ENCODE results near the gene PRM3.

PRM3 gene

DNA sequence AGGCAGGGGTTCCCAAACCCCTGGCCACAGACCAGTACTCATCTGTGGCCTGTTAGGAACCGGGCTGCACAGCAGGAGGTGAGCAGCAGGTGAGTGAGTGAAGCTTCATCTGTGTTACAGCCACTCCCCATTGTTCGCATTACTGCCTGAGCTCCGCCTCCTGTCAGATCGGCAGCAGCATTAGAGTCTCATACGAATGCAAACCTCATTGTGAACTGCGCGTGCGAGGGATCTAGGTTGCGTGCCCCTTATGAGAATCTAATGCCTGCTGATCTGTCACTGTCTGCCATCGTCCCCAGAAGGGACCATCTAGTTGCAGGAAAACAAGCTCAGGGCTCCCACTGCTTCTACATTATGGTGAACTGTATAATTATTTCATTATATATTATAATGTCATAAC lies 46.7 kb upstream of the PRM3 start:
- Histone ChIP-seq H3K36me3 (ENCODE audit: insufficient read depth, low read length) (no peaks in the 10 kb centered on the region), H3K9ac (ENCODE audit: low read length) (no peak overlapping the region), H3K9me2 (ENCODE audit: low read depth, low read length) (no peaks in the 10 kb centered on the region), H3F3A (ENCODE audit: insufficient read depth, low read length) (no peaks in the 10 kb centered on the region), H3K27me3 (ENCODE audit: insufficient read depth, low read length) (no peaks in the 10 kb centered on the region), H2AFZ (ENCODE audit: low read length) (no peak overlapping the region), H3K27ac (ENCODE audit: low read depth, low read length, poor library complexity, severe bottlenecking) (no peak overlapping the region), H3K4me1 (ENCODE audit: insufficient read depth, low read length, severe bottlenecking) (peaks cover 14% of the 10 kb centered on the region), H4K20me1 (ENCODE audit: insufficient read depth, low read length) (no peaks in the 10 kb centered on the region), H3K9me3 (ENCODE audit: low read length) (no peaks in the 10 kb centered on the region), H3K79me2 (ENCODE audit: insufficient read depth, low read length) (no peaks in the 10 kb centered on the region), H3K4me2 (ENCODE audit: low read length) (no peak overlapping the region), H3K4me3 (ENCODE audit: low read depth, low read length, poor library complexity, severe bottlenecking) (no peak overlapping the region)
- TF ChIP-seq, protein P1, sequence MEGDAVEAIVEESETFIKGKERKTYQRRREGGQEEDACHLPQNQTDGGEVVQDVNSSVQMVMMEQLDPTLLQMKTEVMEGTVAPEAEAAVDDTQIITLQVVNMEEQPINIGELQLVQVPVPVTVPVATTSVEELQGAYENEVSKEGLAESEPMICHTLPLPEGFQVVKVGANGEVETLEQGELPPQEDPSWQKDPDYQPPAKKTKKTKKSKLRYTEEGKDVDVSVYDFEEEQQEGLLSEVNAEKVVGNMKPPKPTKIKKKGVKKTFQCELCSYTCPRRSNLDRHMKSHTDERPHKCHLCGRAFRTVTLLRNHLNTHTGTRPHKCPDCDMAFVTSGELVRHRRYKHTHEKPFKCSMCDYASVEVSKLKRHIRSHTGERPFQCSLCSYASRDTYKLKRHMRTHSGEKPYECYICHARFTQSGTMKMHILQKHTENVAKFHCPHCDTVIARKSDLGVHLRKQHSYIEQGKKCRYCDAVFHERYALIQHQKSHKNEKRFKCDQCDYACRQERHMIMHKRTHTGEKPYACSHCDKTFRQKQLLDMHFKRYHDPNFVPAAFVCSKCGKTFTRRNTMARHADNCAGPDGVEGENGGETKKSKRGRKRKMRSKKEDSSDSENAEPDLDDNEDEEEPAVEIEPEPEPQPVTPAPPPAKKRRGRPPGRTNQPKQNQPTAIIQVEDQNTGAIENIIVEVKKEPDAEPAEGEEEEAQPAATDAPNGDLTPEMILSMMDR (IDR thresholded peaks at IDR 0.05; ENCODE audit: low read length), result no peak
- no peak for TF ChIP-seq EZH2 (IDR thresholded peaks at IDR 0.05; ENCODE audit: borderline replicate concordance, low read length)

DNA sequence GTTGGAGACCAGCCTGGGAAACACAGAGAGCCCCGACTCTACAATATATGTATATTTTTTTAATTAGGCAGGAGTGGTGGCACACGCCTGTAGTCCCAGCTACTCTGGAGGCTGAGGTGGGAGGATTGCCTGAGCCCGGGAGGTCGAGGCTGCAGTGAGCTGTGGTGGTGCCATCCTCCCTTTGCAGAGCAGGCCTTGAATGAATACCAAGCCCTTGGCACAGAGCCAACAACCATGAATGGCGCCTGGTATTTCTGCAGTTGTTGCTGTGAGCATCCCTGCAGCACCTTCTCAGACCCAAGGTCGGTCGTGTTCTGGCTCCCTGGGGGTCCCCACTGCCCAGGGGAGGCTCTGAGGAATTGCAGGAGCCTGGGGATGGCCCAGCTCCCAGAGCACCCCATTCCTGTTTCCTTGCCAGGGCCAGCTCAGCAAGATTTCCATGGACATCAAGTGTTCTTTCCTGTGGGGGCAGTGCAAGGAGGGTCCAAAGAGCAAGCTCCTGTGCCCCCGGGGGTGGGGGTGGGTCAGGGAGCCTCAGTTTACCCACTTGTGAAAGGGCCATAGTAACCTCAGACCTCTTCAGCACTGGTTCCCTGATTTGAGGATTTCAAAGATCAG lies 46.2 kb upstream of the PRM3 start:
- Histone ChIP-seq H4K20me1 (ENCODE audit: insufficient read depth, low read length) (no peaks in the 10 kb centered on the region), H3K27ac (ENCODE audit: low read depth, low read length, poor library complexity, severe bottlenecking) (no peak overlapping the region), H3K9me2 (ENCODE audit: low read depth, low read length) (no peaks in the 10 kb centered on the region), H3K4me1 (ENCODE audit: insufficient read depth, low read length, severe bottlenecking) (peaks cover 14% of the 10 kb centered on the region), H3K9ac (ENCODE audit: low read length) (no peak overlapping the region), H2AFZ (ENCODE audit: low read length) (no peak overlapping the region), H3F3A (ENCODE audit: insufficient read depth, low read length) (no peaks in the 10 kb centered on the region), H3K9me3 (ENCODE audit: low read length) (no peaks in the 10 kb centered on the region), H3K36me3 (ENCODE audit: insufficient read depth, low read length) (no peaks in the 10 kb centered on the region), H3K79me2 (ENCODE audit: insufficient read depth, low read length) (no peaks in the 10 kb centered on the region), H3K4me3 (ENCODE audit: low read depth, low read length, poor library complexity, severe bottlenecking) (no peak overlapping the region), H3K27me3 (ENCODE audit: insufficient read depth, low read length) (no peaks in the 10 kb centered on the region), H3K4me2 (ENCODE audit: low read length) (no peak overlapping the region)
- TF ChIP-seq, protein P1 (IDR thresholded peaks at IDR 0.05; ENCODE audit: low read length), result no peak
- TF ChIP-seq EZH2 (IDR thresholded peaks at IDR 0.05; ENCODE audit: borderline replicate concordance, low read length), result no peak

DNA sequence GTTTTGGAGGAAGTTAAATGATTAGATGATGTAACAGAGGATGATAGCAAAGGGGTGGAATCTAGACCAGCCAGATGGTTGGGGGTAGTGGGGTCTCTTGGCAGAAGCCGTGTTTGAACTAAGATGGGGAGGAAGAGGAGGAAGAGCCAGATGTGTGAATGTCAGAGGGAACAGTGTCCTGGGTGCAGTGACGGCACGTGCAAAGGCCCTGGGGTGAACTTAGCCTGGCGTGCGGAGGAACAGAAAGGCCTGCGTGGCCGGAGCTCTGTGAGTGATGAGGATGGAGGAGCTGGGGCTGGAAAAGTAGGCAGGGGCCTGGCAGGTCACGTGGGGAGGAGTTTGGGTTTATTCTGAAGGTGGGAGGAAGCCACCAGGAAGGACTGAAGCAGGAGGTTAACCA lies 45.4 kb upstream of the PRM3 start:
- Histone ChIP-seq H3K9me2 (ENCODE audit: low read depth, low read length) (no peaks in the 10 kb centered on the region), H3K9ac (ENCODE audit: low read length) (no peak overlapping the region), H3K4me1 (ENCODE audit: insufficient read depth, low read length, severe bottlenecking) (peaks cover 15% of the 10 kb centered on the region), H3K79me2 (ENCODE audit: insufficient read depth, low read length) (no peaks in the 10 kb centered on the region), H3F3A (ENCODE audit: insufficient read depth, low read length) (no peaks in the 10 kb centered on the region), H3K36me3 (ENCODE audit: insufficient read depth, low read length) (no peaks in the 10 kb centered on the region), H3K9me3 (ENCODE audit: low read length) (no peaks in the 10 kb centered on the region), H3K4me2 (ENCODE audit: low read length) (no peak overlapping the region), H3K27ac (ENCODE audit: low read depth, low read length, poor library complexity, severe bottlenecking) (no peak overlapping the region), H3K4me3 (ENCODE audit: low read depth, low read length, poor library complexity, severe bottlenecking) (no peak overlapping the region), H2AFZ (ENCODE audit: low read length) (no peak overlapping the region), H3K27me3 (ENCODE audit: insufficient read depth, low read length) (no peaks in the 10 kb centered on the region), H4K20me1 (ENCODE audit: insufficient read depth, low read length) (no peaks in the 10 kb centered on the region)
- TF ChIP-seq, protein P1 (IDR thresholded peaks at IDR 0.05; ENCODE audit: low read length), result no peak
- no peak for TF ChIP-seq EZH2 (IDR thresholded peaks at IDR 0.05; ENCODE audit: borderline replicate concordance, low read length)
